Measurements from ENCODE around the gene LGR5.

The LGR5 gene

DNA sequence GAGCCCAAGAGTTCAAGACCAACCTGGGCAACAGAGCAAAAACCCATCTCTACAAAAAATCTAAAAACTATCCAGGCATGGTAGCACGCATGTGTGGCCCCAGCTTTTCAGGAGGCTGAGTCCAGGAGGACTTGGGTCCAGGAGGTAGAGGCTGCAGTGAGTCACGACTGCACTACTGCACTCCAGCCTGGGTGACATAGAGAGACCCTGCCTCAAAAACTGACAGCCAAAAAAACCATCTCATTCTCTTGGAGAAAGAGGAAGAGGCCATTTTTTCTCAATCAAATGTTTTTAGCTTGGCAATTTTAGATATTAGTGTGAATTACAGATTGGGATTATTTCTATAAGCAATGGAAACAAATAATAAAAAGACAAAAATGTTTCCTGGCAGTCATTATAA, 185.9 kb downstream of the LGR5 start:
- Histone ChIP-seq H3K36me3 (peaks cover 90% of the 10 kb centered on the region), H3K27me3 (ENCODE audit: insufficient read depth, low read depth, severe bottlenecking) (no peaks in the 10 kb centered on the region), H3K27ac (no peak overlapping the region), H3K9me3 (ENCODE audit: severe bottlenecking) (no peaks in the 10 kb centered on the region), H3K4me3 (ENCODE audit: low read depth, low read length) (no peak overlapping the region)
- DNase-seq, result no peak
- TF ChIP-seq, protein P1, sequence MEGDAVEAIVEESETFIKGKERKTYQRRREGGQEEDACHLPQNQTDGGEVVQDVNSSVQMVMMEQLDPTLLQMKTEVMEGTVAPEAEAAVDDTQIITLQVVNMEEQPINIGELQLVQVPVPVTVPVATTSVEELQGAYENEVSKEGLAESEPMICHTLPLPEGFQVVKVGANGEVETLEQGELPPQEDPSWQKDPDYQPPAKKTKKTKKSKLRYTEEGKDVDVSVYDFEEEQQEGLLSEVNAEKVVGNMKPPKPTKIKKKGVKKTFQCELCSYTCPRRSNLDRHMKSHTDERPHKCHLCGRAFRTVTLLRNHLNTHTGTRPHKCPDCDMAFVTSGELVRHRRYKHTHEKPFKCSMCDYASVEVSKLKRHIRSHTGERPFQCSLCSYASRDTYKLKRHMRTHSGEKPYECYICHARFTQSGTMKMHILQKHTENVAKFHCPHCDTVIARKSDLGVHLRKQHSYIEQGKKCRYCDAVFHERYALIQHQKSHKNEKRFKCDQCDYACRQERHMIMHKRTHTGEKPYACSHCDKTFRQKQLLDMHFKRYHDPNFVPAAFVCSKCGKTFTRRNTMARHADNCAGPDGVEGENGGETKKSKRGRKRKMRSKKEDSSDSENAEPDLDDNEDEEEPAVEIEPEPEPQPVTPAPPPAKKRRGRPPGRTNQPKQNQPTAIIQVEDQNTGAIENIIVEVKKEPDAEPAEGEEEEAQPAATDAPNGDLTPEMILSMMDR (IDR thresholded peaks at IDR 0.05; ENCODE audit: low read depth, low read length), result no peak

DNA sequence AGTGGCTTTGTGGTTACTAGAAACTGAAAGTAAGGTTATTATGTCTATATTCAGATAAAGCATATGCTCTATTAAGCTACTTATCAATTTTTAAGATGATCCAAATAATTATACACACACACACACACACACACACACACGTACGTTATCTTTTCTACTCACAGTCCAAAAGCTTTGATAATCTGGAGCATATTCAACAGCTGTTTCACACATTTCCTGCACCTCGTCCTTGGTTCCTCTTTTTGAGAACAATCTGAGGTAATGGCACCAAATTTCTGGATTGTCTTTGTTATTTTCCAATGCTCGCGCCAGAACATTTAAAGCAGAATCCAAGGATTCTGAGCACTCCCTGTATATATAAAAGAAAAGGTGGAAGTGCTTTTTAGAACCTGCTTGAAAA, 186.5 kb downstream of the LGR5 start:
- Histone ChIP-seq H3K36me3 (peaks cover 89% of the 10 kb centered on the region), H3K9me3 (ENCODE audit: severe bottlenecking) (no peaks in the 10 kb centered on the region), H3K4me3 (ENCODE audit: low read depth, low read length) (no peak overlapping the region), H3K27me3 (ENCODE audit: insufficient read depth, low read depth, severe bottlenecking) (no peaks in the 10 kb centered on the region), H3K27ac (no peak overlapping the region)
- no peak for DNase-seq
- TF ChIP-seq, protein P1 (IDR thresholded peaks at IDR 0.05; ENCODE audit: low read depth, low read length), result no peak

DNA sequence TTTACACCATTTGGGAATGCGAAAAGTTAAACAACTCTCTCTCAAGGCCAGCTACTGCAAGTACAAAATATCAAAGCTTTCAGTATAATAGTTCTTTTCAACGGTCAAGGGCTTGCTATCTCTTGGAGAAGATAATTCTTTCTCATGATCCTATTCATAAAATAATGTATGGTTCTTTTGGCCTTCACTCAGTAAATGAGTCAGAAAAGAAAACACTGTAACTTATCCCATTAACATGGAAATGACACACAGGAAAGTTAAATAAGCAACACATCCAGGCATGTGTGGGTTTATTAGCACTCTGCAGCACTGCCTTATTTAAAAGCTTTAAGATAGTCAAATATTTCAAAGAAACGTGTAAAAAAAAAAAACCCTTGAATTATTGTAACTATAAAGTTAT, 187.2 kb downstream of the LGR5 start:
- no peak for DNase-seq
- TF ChIP-seq, protein P1 (IDR thresholded peaks at IDR 0.05; ENCODE audit: low read depth, low read length), result no peak
- no peaks in the 10 kb centered on the region for H3K27me3 ChIP-seq (ENCODE audit: insufficient read depth, low read depth, severe bottlenecking)
- no peaks in the 10 kb centered on the region for H3K9me3 ChIP-seq (ENCODE audit: severe bottlenecking)
- H3K4me3 ChIP-seq (ENCODE audit: low read depth, low read length), result no peak overlapping the region
- peaks cover 89% of the 10 kb centered on the region for H3K36me3 ChIP-seq
- H3K27ac ChIP-seq, result no peak overlapping the region

DNA sequence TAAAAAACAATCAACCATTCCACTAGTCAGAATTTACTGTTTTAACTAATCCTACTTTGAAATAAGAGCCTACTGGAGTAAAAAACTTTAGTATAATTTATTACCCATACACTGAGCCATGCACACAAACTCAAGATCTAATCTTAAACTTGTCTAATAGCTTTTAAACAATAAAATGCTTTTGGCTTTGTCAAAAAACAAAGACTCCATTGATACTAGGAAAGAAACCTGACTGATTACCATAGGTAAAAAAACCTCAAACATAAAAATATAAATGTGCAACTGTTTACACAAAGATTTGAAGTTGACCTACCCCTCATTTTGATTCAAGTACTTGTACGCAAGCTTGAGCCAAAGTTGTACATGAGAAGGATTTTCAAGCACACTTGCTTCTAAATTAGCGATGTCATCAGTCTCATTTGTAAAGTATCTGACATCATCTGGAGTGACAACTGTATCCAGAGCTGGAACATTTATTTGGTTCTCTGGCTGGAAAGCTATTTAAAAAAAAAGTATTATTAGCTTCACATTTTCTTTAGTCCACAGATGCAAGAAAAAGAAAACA, 187.9 kb downstream of the LGR5 start:
- DNase-seq, result no peak
- Histone ChIP-seq H3K36me3 (peaks cover 89% of the 10 kb centered on the region), H3K27me3 (ENCODE audit: insufficient read depth, low read depth, severe bottlenecking) (no peaks in the 10 kb centered on the region), H3K4me3 (ENCODE audit: low read depth, low read length) (no peak overlapping the region), H3K9me3 (ENCODE audit: severe bottlenecking) (no peaks in the 10 kb centered on the region), H3K27ac (no peak overlapping the region)
- TF ChIP-seq, protein P1 (IDR thresholded peaks at IDR 0.05; ENCODE audit: low read depth, low read length), result no peak

Data from WERI-Rb-1 (cell line).